Activated CD8-positive, alpha-beta memory T cell treated with anti-CD3 and anti-CD28 coated beads, Interleukin-2, amount 10 ng/mL, durations not matched to agents 7 days and 5 days (primary cell): Measurements from ENCODE around the gene ABL1. TPM values are rescaled to one million over a fixed set of nuclear protein-coding genes. Genes with fewer than 3 reads are reported as not detected.

Experiments
- ATAC-seq: fragments of 150-1000 bp; cut with Tn5 transposase; one replicate; pipeline ENCODE4 v1.10.0; 2021; ENCODE audit warnings: moderate library complexity
- CTCF ChIA-PET: fragments of 350-600 bp; sonication (Branson Sonifier 250); formaldehyde crosslinking; loops from one replicate; lab custom pipeline; 2021; ENCODE audit warnings: antibody characterized with exemption; lab: Charles Lee
- DNase-seq: peaks from one replicate; pipeline ENCODE4 v3.0.0-alpha.2; 2020
- H3K27ac Mint-ChIP-seq: one replicate; pipeline ENCODE4 v1.8.0; 2021; ENCODE audit warnings: mild to moderate bottlenecking, mixed read lengths
- H3K27me3 Mint-ChIP-seq: one replicate; pipeline ENCODE4 v1.8.0; 2021; ENCODE audit warnings: mixed read lengths
- H3K36me3 Mint-ChIP-seq: one replicate; pipeline ENCODE4 v1.8.0; 2021; ENCODE audit warnings: mild to moderate bottlenecking, mixed read lengths
- H3K4me1 Mint-ChIP-seq: one replicate; pipeline ENCODE4 v1.8.0; 2021; ENCODE audit warnings: mixed read lengths
- H3K4me3 Mint-ChIP-seq: one replicate; pipeline ENCODE4 v1.8.0; 2021; ENCODE audit warnings: mild to moderate bottlenecking, moderate library complexity, mixed read lengths
- H3K9me3 Mint-ChIP-seq: one replicate; pipeline ENCODE4 v1.8.0; 2022; ENCODE audit warnings: low read depth, mixed read lengths
- total RNA-seq, 2 experiments: library from RNA; stranded (reverse); gene quantifications; one replicate each; pipeline ENCODE4 v1.2.3, GENCODE V29; 2021

Gene ABL1
- total RNA-seq, 2 experiments from 2014 or later: 34.0 to 36.2 TPM

DNA sequence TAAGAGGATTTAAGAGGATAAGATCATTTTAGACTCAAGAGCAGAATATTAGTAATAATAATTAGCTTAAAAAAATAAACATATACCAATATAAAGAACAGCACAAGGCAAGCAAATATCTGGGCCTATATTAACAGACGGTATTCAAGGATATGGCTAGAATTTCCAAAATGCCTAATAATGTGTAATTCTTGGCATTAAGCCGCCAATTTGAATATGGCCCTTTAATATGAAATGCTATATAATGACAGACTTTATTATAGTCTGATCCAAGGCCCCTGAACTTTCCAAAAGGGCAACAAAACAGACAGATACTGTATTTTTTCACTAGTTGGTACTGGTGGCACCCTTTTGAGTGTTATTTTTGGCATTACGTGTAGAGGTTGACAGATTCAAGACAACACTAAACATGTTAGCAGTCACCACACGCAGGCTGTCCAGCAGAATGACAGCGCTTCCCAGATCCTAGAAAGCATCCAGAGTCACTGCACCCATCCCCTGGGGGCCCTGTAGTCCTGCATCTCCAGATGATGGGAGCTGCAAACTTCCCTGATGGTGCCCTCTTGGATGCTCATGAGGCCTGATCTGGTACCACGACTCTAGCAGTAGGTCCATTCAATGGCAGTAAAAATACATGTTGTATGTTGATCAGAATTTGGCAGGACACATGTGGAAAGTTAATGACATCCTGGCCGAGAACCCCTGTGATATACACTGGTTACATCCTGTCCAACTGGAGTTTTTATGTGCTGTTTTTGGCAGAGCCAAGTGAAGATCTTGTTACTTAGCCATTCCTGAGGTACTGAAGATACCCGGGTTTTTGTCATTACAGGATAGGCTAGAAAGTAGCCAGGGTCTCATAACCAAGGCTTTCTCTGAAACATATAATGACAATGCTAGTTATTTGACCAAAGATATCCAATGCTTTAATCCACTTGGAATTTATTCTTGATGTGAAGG is 1.7 kb upstream of the ABL1 start:
- Mint-ChIP-seq H3K36me3 (peaks cover 11% of the 10 kb centered on the region), H3K4me3 (peak overlapping the region; percentile 25), H3K4me1 (peaks cover 18% of the 10 kb centered on the region), H3K27ac (no peak overlapping the region), H3K27me3 (peaks cover 10% of the 10 kb centered on the region), H3K9me3 (peaks cover 8% of the 10 kb centered on the region)
- no peak for DNase-seq
- CTCF ChIA-PET: interaction anchor here (1.0 to 1.3 kb wide), 2 partner anchors 8 to 33 kb away, joined by 3 read pairs; no protein-coding TSS in a partner anchor
- ATAC-seq: no peak

DNA sequence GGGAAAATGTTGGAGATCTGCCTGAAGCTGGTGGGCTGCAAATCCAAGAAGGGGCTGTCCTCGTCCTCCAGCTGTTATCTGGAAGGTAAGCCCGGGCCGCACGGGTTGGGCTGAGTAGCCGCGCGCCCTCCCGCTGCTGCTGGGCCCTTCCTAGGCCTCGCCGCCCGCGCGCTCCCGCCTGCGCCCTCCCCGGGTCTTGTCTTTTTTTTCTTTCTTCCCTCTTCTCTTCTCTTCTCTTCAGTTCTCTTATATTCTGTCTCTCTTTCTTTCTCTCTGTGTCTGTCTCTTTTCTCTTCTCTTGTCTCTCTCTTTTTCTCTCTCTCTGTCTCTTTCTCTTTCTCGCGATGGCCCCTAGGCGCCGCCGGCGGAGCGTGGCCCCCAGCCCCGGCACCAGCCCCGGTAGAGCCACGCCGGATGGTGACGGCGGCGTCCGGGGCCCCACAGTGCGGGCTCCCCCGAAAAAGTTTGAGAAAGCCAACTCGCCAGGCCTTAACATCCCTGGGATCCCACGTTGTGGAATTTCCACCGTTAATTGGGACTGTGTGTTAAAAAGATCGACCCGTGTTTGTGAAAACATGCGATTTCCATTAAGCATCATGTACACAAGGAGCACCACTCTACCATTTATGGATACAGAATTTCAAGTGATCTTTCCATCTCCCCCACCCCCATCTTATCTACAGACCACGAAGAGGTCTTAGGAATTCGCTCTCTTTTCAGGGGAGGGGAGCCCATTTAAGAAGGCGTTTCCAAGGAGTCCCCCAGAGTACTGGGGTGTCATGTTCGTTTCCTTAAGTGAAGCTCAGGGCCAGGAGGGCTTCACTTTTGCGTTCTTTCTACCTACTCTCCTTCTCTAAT is 616 bp downstream of the ABL1 start:
- CTCF ChIA-PET: interaction anchor here (1.2 kb wide), 1 partner anchor 13 kb away, joined by 3 read pairs; no protein-coding TSS in a partner anchor
- Mint-ChIP-seq H3K36me3 (peaks cover 3% of the 10 kb centered on the region), H3K4me3 (peak overlapping the region; percentile 93), H3K4me1 (peaks cover 18% of the 10 kb centered on the region), H3K27ac (peak overlapping the region; percentile 94), H3K27me3 (peaks cover 7% of the 10 kb centered on the region), H3K9me3 (no peaks in the 10 kb centered on the region)
- DNase-seq (peak; percentile 56), ATAC-seq (peak; percentile 55)

DNA sequence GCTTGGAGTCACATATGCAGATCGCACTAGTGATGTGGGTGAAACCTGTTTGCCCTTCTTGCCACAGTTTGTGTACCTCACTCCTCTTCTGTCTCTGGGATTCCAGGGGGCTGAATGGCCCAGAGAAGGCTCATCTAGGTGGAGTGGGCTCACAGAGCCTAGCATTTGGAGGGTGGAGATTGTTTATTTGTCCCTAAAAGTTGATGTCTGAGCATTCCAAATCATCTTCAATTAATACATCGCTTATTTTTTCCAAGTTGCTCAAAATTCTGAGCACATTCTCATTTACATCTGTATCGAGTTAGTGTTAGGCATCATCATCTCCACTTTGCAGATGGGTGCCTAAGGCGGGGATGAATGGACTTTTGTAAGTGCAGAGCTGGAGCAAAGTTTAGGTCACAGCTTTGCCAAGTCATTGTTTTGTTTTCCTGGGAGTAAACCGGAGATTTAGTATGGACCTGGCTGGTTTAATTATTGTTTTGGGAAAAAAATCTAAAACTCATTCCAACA is 2.0 kb downstream of the ABL1 start:
- H3K27ac Mint-ChIP-seq: no peak overlapping the region
- DNase-seq: no peak
- CTCF ChIA-PET: interaction anchor here (1.2 kb wide), 1 partner anchor 11 kb away, joined by 3 read pairs; no protein-coding TSS in a partner anchor
- H3K4me3 Mint-ChIP-seq: peak overlapping the region; percentile 44
- no peak for ATAC-seq
- H3K27me3 Mint-ChIP-seq: peaks cover 7% of the 10 kb centered on the region
- H3K4me1 Mint-ChIP-seq: peaks cover 18% of the 10 kb centered on the region
- peaks cover 3% of the 10 kb centered on the region for H3K36me3 Mint-ChIP-seq
- H3K9me3 Mint-ChIP-seq: no peaks in the 10 kb centered on the region

GRCh38 chr9:130837643-130838042 is 2.6 kb downstream of the ABL1 start:
- no peak overlapping the region for H3K27ac Mint-ChIP-seq
- peaks cover 7% of the 10 kb centered on the region for H3K27me3 Mint-ChIP-seq
- H3K9me3 Mint-ChIP-seq: no peaks in the 10 kb centered on the region
- peaks cover 18% of the 10 kb centered on the region for H3K4me1 Mint-ChIP-seq
- H3K36me3 Mint-ChIP-seq: peaks cover 3% of the 10 kb centered on the region
- no peak overlapping the region for H3K4me3 Mint-ChIP-seq
- no peak for DNase-seq
- CTCF ChIA-PET: no interaction called here
- no peak for ATAC-seq

DNA sequence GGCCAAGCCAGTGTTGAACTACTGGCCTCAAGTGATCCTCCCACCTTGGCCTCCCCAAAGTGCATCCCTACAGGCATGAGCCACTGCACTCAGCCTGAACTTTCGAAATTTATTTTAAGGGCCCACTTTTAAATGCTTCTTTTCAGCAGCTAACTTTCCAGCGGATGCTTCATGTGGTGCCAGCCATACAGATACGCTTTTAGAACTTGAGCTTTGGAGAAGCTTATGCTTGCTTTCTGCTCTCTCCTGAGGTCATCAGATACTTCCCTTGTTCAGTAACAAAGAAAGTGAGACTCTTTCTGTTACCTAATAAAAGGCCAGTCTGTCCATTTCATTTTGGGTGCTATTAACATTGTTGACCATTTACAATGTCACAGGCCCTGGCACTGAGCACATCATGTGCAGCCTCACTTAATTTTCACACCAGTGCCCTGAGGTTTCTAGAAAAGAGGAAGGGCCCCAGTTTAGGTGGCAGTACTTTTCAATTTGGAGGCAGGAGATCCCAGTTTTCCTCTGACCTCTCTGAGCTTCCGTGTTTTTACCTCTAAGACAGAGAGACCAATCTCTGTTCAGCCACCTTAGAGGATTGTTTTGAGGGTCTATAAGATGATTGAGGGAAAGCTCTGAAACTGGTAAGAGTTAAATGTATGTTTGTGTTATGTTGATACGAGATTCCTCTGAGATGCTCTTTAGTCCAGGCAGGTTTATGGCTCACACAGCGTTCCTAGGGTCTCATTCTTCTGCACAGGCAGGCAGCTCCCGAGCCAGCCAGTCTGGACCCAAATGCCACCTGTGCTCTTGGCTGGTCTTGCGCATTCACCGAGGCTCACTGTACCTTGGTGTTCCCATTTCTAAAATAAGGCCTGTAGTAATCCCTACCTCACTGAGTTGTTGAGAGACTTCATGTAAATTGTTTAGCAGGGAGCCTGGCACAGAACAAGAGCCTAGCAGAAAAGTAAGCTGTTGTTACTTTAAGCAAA is 4.4 kb downstream of the ABL1 start:
- Mint-ChIP-seq H3K9me3 (no peaks in the 10 kb centered on the region), H3K4me3 (no peak overlapping the region), H3K4me1 (peaks cover 21% of the 10 kb centered on the region), H3K27me3 (peaks cover 2% of the 10 kb centered on the region), H3K27ac (no peak overlapping the region), H3K36me3 (peaks cover 3% of the 10 kb centered on the region)
- CTCF ChIA-PET: interaction anchor here (0.7 to 2.4 kb wide), 3 partner anchors 26 to 207 kb away, joined by 3 to 7 read pairs (median 3); no protein-coding TSS in a partner anchor
- ATAC-seq (no peak), DNase-seq (no peak)

- no peaks in the 10 kb centered on the region for H3K27me3 Mint-ChIP-seq
- no peaks in the 10 kb centered on the region for H3K36me3 Mint-ChIP-seq
- no peaks in the 10 kb centered on the region for H3K9me3 Mint-ChIP-seq
- peaks cover 9% of the 10 kb centered on the region for H3K4me1 Mint-ChIP-seq
- DNase-seq: no peak
- ATAC-seq: no peak
- no peak overlapping the region for H3K4me3 Mint-ChIP-seq
- CTCF ChIA-PET: interaction anchor here (1.5 kb wide), 1 partner anchor 141 kb away, joined by 4 read pairs; no protein-coding TSS in a partner anchor
- no peak overlapping the region for H3K27ac Mint-ChIP-seq
Measured at GRCh38 chr9:130842545-130842944, 7.5 kb downstream of the ABL1 start.

DNA sequence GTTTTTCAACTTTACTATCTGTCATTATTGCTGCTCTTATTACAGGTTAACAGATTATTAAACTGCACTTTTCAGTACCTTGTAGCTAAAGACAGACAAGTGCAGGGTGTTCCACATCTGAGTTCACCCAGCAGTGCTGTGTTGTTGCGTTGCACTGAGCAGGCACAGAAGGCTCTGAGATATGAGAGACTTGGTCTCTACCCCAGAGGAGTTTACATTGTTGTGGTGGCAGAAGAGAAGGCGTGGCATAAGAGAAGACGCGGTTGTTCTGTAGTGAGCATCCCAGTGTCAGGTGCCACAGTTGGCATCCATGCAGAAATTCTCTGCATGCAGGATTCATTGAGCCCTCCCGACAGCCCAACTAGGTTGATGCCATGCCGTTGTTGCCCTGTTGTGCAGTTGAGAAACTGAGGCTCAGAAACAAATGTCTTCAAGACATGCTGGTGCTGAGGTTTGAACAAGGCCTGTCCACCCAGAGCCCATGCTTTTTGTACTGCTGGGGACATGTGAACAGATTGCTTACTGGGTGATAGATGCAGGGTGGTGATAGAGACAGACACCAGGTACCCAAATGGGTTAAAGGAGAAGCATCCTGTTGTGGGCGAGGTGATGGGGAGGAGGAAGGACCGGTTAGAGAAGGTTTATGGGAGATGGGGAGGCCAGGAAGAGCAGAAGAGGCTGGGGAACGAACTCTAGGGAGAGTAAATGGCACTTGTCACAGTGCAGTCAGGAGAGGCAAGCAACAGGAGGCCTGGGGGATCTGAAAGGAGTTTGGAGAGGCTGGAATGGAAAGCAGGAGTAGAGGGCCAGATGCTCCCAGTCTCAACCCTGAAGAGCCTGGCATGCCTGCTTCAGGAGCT is 8.2 kb downstream of the ABL1 start:
- no peaks in the 10 kb centered on the region for H3K36me3 Mint-ChIP-seq
- no peaks in the 10 kb centered on the region for H3K9me3 Mint-ChIP-seq
- no peak overlapping the region for H3K4me3 Mint-ChIP-seq
- DNase-seq (no peak), ATAC-seq (no peak)
- H3K27ac Mint-ChIP-seq: no peak overlapping the region
- H3K27me3 Mint-ChIP-seq: no peaks in the 10 kb centered on the region
- H3K4me1 Mint-ChIP-seq: peaks cover 9% of the 10 kb centered on the region
- CTCF ChIA-PET: no interaction called here

DNA sequence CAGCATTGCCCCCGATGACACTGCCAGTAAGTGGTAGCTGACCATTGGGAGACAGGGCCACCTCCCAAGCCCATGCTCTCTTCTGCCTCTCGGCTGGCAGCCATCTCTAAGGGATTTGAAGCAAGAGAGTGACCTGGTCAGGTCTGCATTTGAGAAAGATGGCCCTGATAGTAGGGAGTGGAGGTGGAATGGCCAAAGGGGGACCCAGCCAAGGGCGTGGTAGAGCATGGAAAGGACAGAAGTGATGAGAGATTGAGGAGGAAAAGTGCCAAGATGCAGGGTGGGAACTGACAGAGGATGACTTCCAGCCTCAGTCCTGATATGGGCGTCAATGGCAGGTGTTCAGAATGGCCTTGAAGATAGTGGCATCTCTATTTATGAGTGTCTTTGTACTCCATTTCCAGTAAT is 9.0 kb downstream of the ABL1 start:
- CTCF ChIA-PET: no interaction called here

GRCh38 chr9:130845254-130845653 is 10.2 kb downstream of the ABL1 start:
- H3K27me3 Mint-ChIP-seq: no peaks in the 10 kb centered on the region
- H3K4me3 Mint-ChIP-seq: no peak overlapping the region
- DNase-seq (no peak), ATAC-seq (no peak)
- H3K27ac Mint-ChIP-seq: no peak overlapping the region
- H3K9me3 Mint-ChIP-seq: no peaks in the 10 kb centered on the region
- peaks cover 9% of the 10 kb centered on the region for H3K4me1 Mint-ChIP-seq
- CTCF ChIA-PET: interaction anchor here (1.2 kb wide), 1 partner anchor 20 kb away, joined by 3 read pairs; no protein-coding TSS in a partner anchor
- no peaks in the 10 kb centered on the region for H3K36me3 Mint-ChIP-seq

More for the DNA sequence above, 9.0 kb downstream of the ABL1 start:
- Mint-ChIP-seq H3K9me3 (no peaks in the 10 kb centered on the region), H3K4me1 (peaks cover 9% of the 10 kb centered on the region), H3K27me3 (no peaks in the 10 kb centered on the region), H3K4me3 (no peak overlapping the region), H3K36me3 (no peaks in the 10 kb centered on the region), H3K27ac (no peak overlapping the region)
- DNase-seq (no peak), ATAC-seq (no peak)

DNA sequence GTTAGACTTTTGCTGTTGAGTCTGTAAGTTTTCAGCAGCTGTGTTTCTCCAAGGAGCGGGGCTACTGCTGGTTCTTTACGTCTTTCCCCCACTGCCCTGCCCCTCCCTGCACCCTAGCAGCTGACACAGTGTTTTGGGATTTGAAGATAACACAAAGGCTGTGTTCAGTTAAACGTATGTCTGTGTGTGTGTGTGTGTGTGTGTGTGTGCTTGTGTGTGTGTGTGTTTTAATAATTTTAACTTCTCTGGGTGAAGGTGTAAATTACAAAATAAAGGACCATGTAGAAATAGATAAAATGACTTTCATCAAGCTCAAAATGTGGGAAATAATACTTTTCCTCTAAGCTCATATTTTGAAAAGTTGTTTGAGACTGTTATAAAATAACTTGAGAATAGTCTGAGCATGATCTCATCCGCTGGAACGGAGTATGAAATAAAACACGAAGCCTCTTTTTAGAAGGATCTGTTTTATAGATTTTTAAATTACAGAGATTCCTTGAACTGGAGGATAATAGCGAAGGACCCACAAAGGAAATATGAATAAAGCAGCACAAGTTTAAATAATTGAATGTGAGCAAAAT is 10.9 kb downstream of the ABL1 start:
- DNase-seq: no peak
- ATAC-seq: no peak
- Mint-ChIP-seq H3K36me3 (no peaks in the 10 kb centered on the region), H3K27ac (no peak overlapping the region), H3K27me3 (no peaks in the 10 kb centered on the region), H3K4me1 (peaks cover 9% of the 10 kb centered on the region), H3K9me3 (no peaks in the 10 kb centered on the region), H3K4me3 (no peak overlapping the region)
- CTCF ChIA-PET: interaction anchor here (0.6 to 1.2 kb wide), 2 partner anchors 20 to 609 kb away, joined by 3 read pairs; no protein-coding TSS in a partner anchor
